GM19193 (cell line): Measurements from ENCODE around the gene BTG3.

Experiments used
- POLR2A ChIP-seq: IDR thresholded peaks from 4 replicates; pipeline ENCODE4 v1.6.1; 2011; ENCODE audit not compliant: insufficient read depth, insufficient read length; ENCODE audit errors: extremely low read depth

The BTG3 gene

GRCh38 chr21:17612565-17613241 is at the start of gene BTG3:
Gene BTG3 (minus strand): TSS chr21:17612901. CDS start chr21:17609144, 3,757 bp downstream.
- peak; percentile 89 for TF ChIP-seq POLR2A

- no peak for TF ChIP-seq POLR2A
Measured at GRCh38 chr21:17660862-17661261, 48.2 kb upstream of the BTG3 start.

DNA sequence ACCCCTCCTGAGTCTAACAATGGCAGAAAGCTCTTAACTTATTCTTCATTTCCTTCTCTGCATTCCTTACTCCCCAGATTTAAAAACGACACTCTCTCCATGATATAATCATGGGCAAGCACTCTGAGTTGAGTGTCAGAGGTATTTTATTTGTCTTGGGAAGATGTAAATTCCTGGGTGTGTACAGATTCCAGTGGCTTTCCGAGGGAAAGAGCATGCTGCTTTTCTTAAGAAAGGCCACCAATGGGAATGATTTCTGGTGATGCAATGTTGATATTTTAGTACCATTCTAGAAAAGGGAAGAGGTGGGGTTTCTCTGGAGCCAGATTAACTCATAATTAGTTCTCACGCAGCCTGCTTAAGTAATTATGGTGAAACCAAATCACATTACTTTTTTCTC is 47.8 kb upstream of the BTG3 start:
- TF ChIP-seq POLR2A: no peak

DNA sequence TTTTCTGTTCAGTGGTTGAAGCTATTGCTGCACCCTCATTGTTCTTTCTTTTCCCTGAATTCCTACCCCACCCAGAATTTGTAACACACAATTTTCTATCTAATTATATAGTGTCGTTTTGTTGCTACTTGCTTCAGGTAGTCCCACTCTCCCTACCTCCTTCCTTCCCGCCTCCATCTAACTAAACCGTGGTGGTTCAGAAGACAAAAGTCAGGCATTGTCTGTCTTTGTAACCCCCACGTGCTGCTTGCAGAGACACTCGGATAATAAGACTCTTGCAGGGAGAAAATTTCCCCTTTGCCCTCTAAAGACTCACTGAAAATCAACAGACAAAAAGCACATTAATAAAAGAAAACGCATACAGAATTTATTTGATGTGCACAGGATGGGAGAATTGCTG is 46.2 kb upstream of the BTG3 start:
- no peak for TF ChIP-seq POLR2A

GRCh38 chr21:17651526-17651925 is 38.8 kb upstream of the BTG3 start:
- no peak for TF ChIP-seq POLR2A

DNA sequence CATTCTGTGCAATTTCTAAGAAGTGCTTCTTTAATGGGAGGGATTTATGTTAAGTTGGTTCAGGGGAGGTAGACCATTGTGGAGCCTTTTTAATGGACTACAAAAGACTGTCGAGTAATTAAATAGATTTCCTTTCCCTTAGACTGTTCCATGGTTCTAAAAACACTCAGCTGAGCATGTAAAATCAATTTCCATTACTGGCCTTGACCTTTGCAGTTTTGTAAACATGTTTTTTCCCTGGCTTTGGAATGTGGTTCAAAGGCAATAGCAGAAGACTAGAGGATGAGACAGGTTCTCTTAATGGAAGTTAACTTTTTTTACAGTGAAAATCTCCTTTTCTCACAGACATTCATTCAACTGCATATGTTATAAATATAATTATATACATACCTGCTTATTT is 37.6 kb upstream of the BTG3 start:
- TF ChIP-seq POLR2A: no peak

- TF ChIP-seq POLR2A: no peak
Measured at GRCh38 chr21:17646790-17647189, 34.1 kb upstream of the BTG3 start.

DNA sequence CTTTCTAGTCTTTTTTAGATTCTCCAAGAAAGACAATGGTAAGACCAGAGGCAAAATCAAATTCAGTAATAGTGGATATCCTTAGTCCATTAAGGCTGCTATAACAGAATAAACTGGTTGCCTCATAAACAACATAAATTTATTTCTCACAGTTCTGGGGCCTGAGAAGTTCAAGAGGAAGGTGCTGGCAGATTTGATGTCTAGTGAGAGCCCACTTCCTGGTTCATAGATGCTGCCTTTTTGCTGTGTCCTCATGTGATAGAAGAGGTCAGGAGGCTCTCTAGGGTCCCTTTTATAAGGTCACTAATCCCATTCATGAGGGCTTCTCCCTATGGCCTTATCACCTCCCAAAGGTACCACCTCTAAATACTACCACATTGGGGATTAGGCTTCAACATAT is 31.5 kb upstream of the BTG3 start:
- no peak for TF ChIP-seq POLR2A

- no peak for TF ChIP-seq POLR2A
Measured at GRCh38 chr21:17640821-17641220, 28.1 kb upstream of the BTG3 start.

GRCh38 chr21:17636711-17637110 is 24.0 kb upstream of the BTG3 start:
- TF ChIP-seq POLR2A: no peak

- no peak for TF ChIP-seq POLR2A
Measured at GRCh38 chr21:17631195-17631594, 18.5 kb upstream of the BTG3 start.

DNA sequence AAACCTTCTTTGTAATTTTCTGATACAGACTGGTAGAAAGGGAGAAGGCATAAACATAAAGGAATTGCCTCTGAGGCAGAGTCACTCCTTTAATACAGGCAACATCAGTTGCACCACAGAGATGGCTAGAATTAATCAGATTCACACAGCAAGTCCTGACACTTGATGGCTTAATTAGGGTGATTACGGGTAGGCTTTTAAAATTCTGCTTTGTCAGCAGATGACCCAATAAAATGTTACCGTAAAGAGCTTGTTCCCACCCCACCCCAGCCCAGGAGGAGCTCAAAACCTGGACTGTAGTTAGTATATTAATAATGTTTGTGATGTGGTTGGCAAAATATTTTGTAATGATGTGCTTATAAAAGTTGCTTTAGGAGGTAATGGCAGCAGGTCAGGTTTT is 9.3 kb upstream of the BTG3 start:
- no peak for TF ChIP-seq POLR2A

DNA sequence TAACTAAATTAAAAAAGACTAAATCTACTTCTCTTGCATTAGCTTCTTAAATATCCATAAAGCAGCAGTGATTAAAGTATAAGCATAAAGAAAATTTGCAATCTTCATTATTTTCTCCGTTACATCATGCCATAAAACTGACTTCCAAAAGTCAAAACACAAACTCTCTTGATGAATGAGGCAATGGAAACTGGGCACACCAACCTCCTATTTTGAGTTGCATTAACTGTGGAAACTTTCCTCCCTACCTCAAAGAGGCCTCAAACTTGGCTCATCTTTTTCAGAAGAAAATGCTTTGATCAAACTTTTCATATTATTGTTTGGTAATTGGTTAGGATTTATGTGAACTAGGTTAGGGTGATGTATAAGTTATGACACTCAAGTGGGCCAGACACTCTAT is 4.1 kb upstream of the BTG3 start:
- TF ChIP-seq POLR2A: no peak

GRCh38 chr21:17613242-17613676 is 558 bp upstream of the BTG3 start:
- no peak for TF ChIP-seq POLR2A

DNA sequence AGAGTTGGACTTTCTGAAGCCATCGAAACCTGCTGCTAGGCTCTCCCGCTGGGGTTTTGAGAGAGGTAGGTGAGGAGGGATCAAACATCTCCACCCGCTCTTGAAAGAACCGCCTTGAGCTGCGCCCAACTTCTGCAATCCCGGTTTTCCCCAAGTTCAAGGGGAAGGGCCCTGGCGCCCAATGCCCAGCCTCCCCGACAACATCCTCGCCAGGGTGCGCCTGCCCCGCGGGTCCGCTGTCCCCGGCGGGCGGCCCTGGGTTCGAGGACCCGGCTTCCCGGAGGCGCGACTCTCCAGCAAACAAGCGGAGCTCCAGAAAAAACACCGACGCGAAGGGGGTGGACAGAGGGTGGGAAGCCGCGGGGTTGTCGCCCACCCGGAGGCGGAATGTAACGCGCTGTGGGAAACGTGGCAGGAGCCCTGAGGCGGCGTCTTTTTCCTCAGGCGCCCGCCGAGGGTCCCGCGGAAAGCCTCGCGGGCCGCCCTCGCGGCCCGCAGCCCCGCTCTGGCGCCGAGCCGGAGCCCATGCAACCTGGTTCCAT is 607 bp downstream of the BTG3 start:
- no peak for TF ChIP-seq POLR2A

DNA sequence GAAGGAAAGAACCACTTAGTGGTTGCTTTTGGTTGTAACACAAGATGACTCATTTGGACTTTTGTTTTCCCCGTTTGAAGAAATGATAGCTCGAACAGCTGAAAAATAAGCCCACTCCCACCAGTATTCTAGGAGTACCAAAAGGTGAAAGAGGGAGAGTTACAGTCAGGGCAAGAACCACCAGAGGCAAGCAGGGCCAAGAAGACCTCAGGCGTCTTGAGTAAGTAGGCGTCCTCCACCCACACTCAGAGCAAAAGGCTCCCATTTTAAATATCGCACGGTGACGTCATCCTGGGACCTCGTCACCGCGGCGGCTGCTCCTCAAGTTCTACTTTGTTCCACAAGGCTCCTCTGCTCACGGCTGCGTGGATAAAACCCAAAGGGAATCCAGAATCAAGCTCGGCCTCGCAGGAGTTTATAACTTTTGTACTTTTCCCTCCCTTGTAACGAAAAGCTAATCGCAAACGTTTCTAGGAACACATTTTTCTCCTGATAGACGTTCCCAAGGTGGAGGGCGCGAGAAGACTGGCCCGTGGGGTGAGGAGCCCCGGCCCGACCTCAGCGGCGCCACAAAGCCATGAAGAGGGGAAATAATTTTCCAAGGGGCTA is 1.2 kb downstream of the BTG3 start:
- peak; percentile 46 for TF ChIP-seq POLR2A
